ENCODE measurements around the gene ISM1.
"Not testable (repeated sequence)": the region's sequence is repeated elsewhere in the genome, so short reads cannot be mapped to it uniquely, and the experiment has no call there.

ISM1 gene

GRCh38 chr20:13221673-13222318 lies 722 bp downstream of the ISM1 start:
- peak; percentile 54 for DNase-seq (ENCODE audit: low read depth)

GRCh38 chr20:13222319-13222716 lies 1.2 kb downstream of the ISM1 start:
- DNase-seq (ENCODE audit: low read depth): no peak

- no peak for DNase-seq (ENCODE audit: low read depth)
Measured at GRCh38 chr20:13223736-13224520, 2.9 kb downstream of the ISM1 start.

GRCh38 chr20:13226367-13226766 lies 5.3 kb downstream of the ISM1 start:
- no peak for DNase-seq (ENCODE audit: low read depth)

- DNase-seq (ENCODE audit: low read depth): no peak
Measured at GRCh38 chr20:13228771-13229170, 7.7 kb downstream of the ISM1 start.

- no peak for DNase-seq (ENCODE audit: low read depth)
Measured at GRCh38 chr20:13229538-13229937, 8.5 kb downstream of the ISM1 start.

GRCh38 chr20:13231031-13231752 lies 10.1 kb downstream of the ISM1 start:
- DNase-seq (ENCODE audit: low read depth): peak; percentile 6

GRCh38 chr20:13232999-13233398 lies 11.9 kb downstream of the ISM1 start:
- DNase-seq (ENCODE audit: low read depth): no peak

- DNase-seq (ENCODE audit: low read depth): no peak
Measured at GRCh38 chr20:13234961-13235360, 13.9 kb downstream of the ISM1 start.

- not testable (repeated sequence) for DNase-seq (ENCODE audit: low read depth)
Measured at GRCh38 chr20:13236360-13236759, 15.3 kb downstream of the ISM1 start.

GRCh38 chr20:13236990-13237720 lies 16.1 kb downstream of the ISM1 start:
- DNase-seq (ENCODE audit: low read depth): no peak

- no peak for DNase-seq (ENCODE audit: low read depth)
Measured at GRCh38 chr20:13238001-13238653, 17.1 kb downstream of the ISM1 start.

GRCh38 chr20:13243826-13244376 lies 22.8 kb downstream of the ISM1 start:
- no peak for DNase-seq (ENCODE audit: low read depth)

GRCh38 chr20:13245250-13245723 lies 24.2 kb downstream of the ISM1 start:
- no peak for DNase-seq (ENCODE audit: low read depth)

- no peak for DNase-seq (ENCODE audit: low read depth)
Measured at GRCh38 chr20:13249118-13249797, 28.2 kb downstream of the ISM1 start.

GRCh38 chr20:13249798-13250170 lies 28.7 kb downstream of the ISM1 start:
- DNase-seq (ENCODE audit: low read depth): no peak

- no peak for DNase-seq (ENCODE audit: low read depth)
Measured at GRCh38 chr20:13250251-13250650, 29.2 kb downstream of the ISM1 start.

GRCh38 chr20:13251106-13251903 lies 30.2 kb downstream of the ISM1 start:
- no peak for DNase-seq (ENCODE audit: low read depth)

- no peak for DNase-seq (ENCODE audit: low read depth)
Measured at GRCh38 chr20:13251904-13252297, 30.8 kb downstream of the ISM1 start.

GRCh38 chr20:13255356-13255755 lies 34.3 kb downstream of the ISM1 start:
- no peak for DNase-seq (ENCODE audit: low read depth)

All from activated T-cell treated with anti-CD3 and anti-CD28 coated beads for 1 hour (primary cell).